GM12892 (cell line): Measurements from ENCODE around the gene SFXN5.

Experiments used
- DNase-seq: peaks from one replicate; pipeline ENCODE4 v3.0.0; 2011; ENCODE audit not compliant: insufficient read length
- FAIRE-seq: peaks from 2 replicates; lab custom pipeline; 2011; peaks lifted over from hg19 to GRCh38; lab: Jason Lieb, UNC
- POLR2A ChIP-seq: IDR thresholded peaks from 2 replicates; pipeline ENCODE4 v1.6.1; 2011; ENCODE audit warnings: low read depth, low read length, control low read depth
- POLR2AphosphoS5 ChIP-seq: IDR thresholded peaks from 2 replicates; pipeline ENCODE4 v1.6.1; 2011; ENCODE audit warnings: low read depth, low read length, control low read depth
- TAF1 ChIP-seq: IDR thresholded peaks from 2 replicates; pipeline ENCODE4 v1.6.1; 2011; ENCODE audit warnings: low read depth, mild to moderate bottlenecking, control low read depth, low read length, borderline replicate concordance

SFXN5 gene

GRCh38 chr2:73009177-73009839, 62.2 kb downstream of the SFXN5 start:
- no peak for FAIRE-seq
- no peak for DNase-seq
- TF ChIP-seq POLR2AphosphoS5: no peak
- no peak for TF ChIP-seq POLR2A
- no peak for TF ChIP-seq TAF1

DNA sequence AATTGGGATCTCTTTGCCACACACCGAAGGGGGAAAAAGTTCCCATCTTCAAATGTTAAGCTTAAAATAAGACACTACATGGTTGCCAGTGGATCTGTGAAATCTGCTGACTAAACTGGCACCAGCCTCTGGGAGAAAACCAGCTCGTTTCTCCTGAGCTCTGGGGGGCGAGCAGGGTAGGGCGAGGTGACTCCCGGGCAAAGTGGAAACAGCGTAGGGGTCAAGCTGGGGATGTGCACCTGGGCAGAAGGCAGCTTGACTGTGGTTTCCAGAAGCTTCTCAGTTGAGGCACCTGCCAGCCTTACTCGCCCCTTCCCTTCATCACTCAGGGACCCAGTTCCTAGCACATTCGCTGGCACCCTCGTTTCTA, 62.8 kb downstream of the SFXN5 start:
- no peak for FAIRE-seq
- no peak for DNase-seq
- no peak for TF ChIP-seq POLR2A
- TF ChIP-seq TAF1: no peak
- no peak for TF ChIP-seq POLR2AphosphoS5

- FAIRE-seq (no peak), DNase-seq (no peak)
- TF ChIP-seq POLR2AphosphoS5 (no peak), POLR2A (no peak), TAF1 (no peak)
These were observed 63.3 kb downstream of the SFXN5 start for GRCh38 chr2:73007991-73008765.

DNA sequence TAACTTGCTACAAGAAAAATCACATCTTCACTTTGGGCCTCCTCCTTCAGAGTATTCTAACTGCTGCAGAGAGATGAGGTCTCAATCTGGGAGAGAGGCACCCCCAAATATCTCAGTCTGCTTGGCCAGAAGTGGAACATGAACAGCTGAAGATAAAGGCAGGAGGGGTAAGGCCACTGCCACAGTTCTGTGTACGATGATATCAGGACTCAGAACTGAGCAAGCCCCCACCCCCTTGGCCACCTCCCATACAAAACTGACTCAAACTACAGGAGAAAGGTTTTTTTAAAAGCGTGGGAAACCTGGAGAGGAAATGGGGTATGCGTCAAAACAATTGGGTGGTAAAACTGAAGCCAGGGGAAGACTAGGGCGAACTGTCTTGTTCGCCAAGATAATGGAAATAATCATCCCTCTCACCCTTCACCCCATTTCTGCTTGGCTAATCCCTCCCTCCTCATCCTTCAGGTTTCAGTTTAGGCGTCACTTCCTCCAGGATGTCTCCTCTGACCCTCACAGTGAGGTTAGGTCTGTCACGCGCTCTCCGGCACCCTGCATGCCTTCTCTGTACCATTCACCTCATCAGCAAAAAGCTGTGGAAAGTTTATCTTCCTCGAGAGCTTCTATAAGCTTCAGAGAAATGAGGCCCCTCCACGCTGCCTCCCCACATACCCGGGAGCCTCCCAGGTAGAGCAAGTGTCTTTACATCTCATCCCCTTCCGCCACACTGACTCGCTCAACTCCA, 64.4 kb downstream of the SFXN5 start:
- TF ChIP-seq POLR2A (no peak), POLR2AphosphoS5 (no peak), TAF1 (no peak)
- FAIRE-seq (no peak), DNase-seq (no peak)

GRCh38 chr2:73004889-73005596, 66.5 kb downstream of the SFXN5 start:
- FAIRE-seq: no peak
- no peak for TF ChIP-seq POLR2A
- no peak for TF ChIP-seq POLR2AphosphoS5
- no peak for TF ChIP-seq TAF1
- no peak for DNase-seq

- no peak for TF ChIP-seq TAF1
- TF ChIP-seq POLR2A: no peak
- no peak for TF ChIP-seq POLR2AphosphoS5
- no peak for FAIRE-seq
- no peak for DNase-seq
These were observed 67.0 kb downstream of the SFXN5 start for GRCh38 chr2:73004466-73004865.

GRCh38 chr2:73003027-73003426, 68.5 kb downstream of the SFXN5 start:
- FAIRE-seq (no peak), DNase-seq (no peak)
- no peak for TF ChIP-seq POLR2A
- no peak for TF ChIP-seq TAF1
- no peak for TF ChIP-seq POLR2AphosphoS5

GRCh38 chr2:73000808-73001570, 70.5 kb downstream of the SFXN5 start:
- DNase-seq (no peak), FAIRE-seq (no peak)
- TF ChIP-seq POLR2A: no peak
- no peak for TF ChIP-seq TAF1
- TF ChIP-seq POLR2AphosphoS5: no peak

GRCh38 chr2:72999729-73000725, 71.5 kb downstream of the SFXN5 start:
- no peak for FAIRE-seq
- DNase-seq: no peak
- TF ChIP-seq POLR2A: no peak
- no peak for TF ChIP-seq POLR2AphosphoS5
- no peak for TF ChIP-seq TAF1

DNA sequence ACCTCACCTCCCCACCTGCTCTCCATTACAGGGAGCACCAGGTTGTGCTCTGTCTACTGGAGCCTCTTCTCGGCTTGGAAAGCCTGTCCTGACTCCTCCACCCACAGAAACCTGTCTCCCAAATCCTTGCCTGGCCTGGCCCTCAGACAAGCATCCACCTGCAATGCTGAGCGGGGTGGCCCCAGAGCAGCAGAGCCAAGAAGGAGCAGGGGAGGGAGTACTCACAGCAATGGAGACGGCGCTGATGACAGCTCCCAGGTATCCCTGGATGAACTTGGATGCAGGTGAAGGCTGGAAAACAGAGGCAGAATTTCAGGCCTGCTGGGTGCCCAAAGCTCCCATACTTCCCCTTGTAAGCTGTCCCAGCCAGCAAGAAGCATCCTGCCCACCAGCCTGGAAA, 72.8 kb downstream of the SFXN5 start:
- DNase-seq (no peak), FAIRE-seq (no peak)
- TF ChIP-seq POLR2A (no peak), POLR2AphosphoS5 (no peak), TAF1 (no peak)

DNA sequence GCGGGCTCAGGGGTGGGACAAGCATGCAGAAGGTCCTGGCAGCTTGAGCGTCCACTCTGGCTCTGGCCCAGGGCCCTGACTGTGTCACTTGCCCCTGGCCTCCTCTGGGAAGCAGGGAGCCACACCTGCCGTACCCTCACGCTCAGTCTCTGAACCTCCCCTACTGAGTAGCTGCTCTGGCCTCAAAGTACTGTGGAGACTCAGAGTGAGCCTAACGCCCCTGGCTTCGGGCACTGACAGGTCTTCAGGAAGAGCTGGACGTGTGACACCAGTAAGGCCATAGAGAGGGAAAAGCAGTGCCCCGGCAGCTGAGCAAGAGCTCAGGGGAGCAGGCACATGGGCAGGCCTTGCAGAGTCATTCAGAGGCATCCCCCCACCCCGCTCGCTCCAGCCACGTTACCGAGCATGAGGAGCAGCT, 73.3 kb downstream of the SFXN5 start:
- TF ChIP-seq TAF1 (no peak), POLR2A (no peak), POLR2AphosphoS5 (no peak)
- DNase-seq: no peak
- no peak for FAIRE-seq
